Keratinocyte (primary cell): ENCODE measurements around the gene ZNF441. TPM values are rescaled to one million over a fixed set of nuclear protein-coding genes. Genes with fewer than 3 reads are reported as not detected.

Source experiments
- DNase-seq: peaks from one replicate; pipeline ENCODE4 v3.0.0-alpha.2; 2011; ENCODE audit warnings: low read depth, missing footprints, low spot score
- FAIRE-seq: peaks from 2 replicates; lab custom pipeline; 2011; peaks lifted over from hg19 to GRCh38; lab: Jason Lieb, UNC
- H2AFZ ChIP-seq: 2 replicates; pipeline ENCODE4 v1.6.0; 2012; ENCODE audit warnings: low read length, control low read depth, inconsistent platforms; ENCODE audit not compliant: control insufficient read depth
- H3K27ac ChIP-seq: 2 replicates; pipeline ENCODE4 v1.5.1; 2011; ENCODE audit warnings: low read length; ENCODE audit not compliant: control insufficient read depth, insufficient read depth
- H3K27me3 ChIP-seq: 3 replicates; pipeline ENCODE4 v1.6.0; 2011; ENCODE audit warnings: low read length; ENCODE audit not compliant: control insufficient read depth, insufficient read depth; ENCODE audit errors: extremely low read depth
- H3K36me3 ChIP-seq, 2 experiments: 2 replicates in 1 of 2; 3 replicates in 1 of 2; pipeline ENCODE4 v1.5.1; 2011; ENCODE audit warnings: low read length in 2 of 2, mild to moderate bottlenecking in 1 of 2; ENCODE audit not compliant: control insufficient read depth in 2 of 2, insufficient read depth in 2 of 2; ENCODE audit errors: extremely low read depth in 1 of 2
- H3K4me1 ChIP-seq: 3 replicates; pipeline ENCODE4 v1.5.1; 2011; ENCODE audit warnings: low read length; ENCODE audit not compliant: control insufficient read depth, insufficient read depth; ENCODE audit errors: extremely low read depth
- H3K4me2 ChIP-seq: 3 replicates; pipeline ENCODE4 v1.6.0; 2011; ENCODE audit warnings: low read depth, low read length; ENCODE audit not compliant: control insufficient read depth, insufficient read depth; ENCODE audit errors: extremely low read depth
- H3K4me3 ChIP-seq, 3 experiments: fragments of 200-600 bp in 1 of 3; sonication (generic) in 1 of 3; 2 replicates in 2 of 3; 3 replicates in 1 of 3; pipeline ENCODE4 v1.5.1; 2011 to 2016; ENCODE audit warnings: low read length in 3 of 3, mild to moderate bottlenecking in 3 of 3, control low read depth in 2 of 3, inconsistent platforms in 1 of 3, low read depth in 1 of 3, mixed read lengths in 1 of 3, mixed run types in 1 of 3, moderate library complexity in 1 of 3; ENCODE audit not compliant: control insufficient read depth in 2 of 3, insufficient read depth in 2 of 3; ENCODE audit errors: extremely low read depth in 1 of 3
- H3K79me2 ChIP-seq: 2 replicates; pipeline ENCODE4 v1.6.0; 2012; ENCODE audit warnings: low read length; ENCODE audit not compliant: control insufficient read depth, insufficient read depth
- H3K9ac ChIP-seq: 3 replicates; pipeline ENCODE4 v1.6.0; 2011; ENCODE audit warnings: low read length; ENCODE audit not compliant: control insufficient read depth, insufficient read depth; ENCODE audit errors: extremely low read depth
- H3K9me1 ChIP-seq: 3 replicates; pipeline ENCODE4 v1.6.0; 2011; ENCODE audit warnings: low read length; ENCODE audit not compliant: control insufficient read depth, insufficient read depth; ENCODE audit errors: extremely low read depth
- H3K9me3 ChIP-seq: 2 replicates; pipeline ENCODE4 v1.5.1; 2012; ENCODE audit warnings: low read depth, low read length; ENCODE audit not compliant: control insufficient read depth
- H4K20me1 ChIP-seq: 3 replicates; pipeline ENCODE4 v1.6.0; 2011; ENCODE audit warnings: low read length; ENCODE audit not compliant: control insufficient read depth, insufficient read depth; ENCODE audit errors: extremely low read depth
- EZH2 ChIP-seq: IDR thresholded peaks from one replicate; pipeline ENCODE4 v1.6.1; 2012; ENCODE audit warnings: inconsistent platforms, mild to moderate bottlenecking, low read length, moderate library complexity
- dilution Hi-C: fragments of 300-500 bp; cut with MboI; formaldehyde crosslinking; loops from one replicate; pipeline ENCODE4 v1.7.0; 2020; ENCODE audit warnings: low sequenced_read_pairs; ENCODE audit not compliant: extremely low pct_ligation_motif_present
- polyA plus RNA-seq, 5 experiments: library from polyadenylated mRNA; depleted of rRNA in 3 of 5; stranded (reverse) in 3 of 5; stranded (forward) in 1 of 5; unstranded in 1 of 5; fragments of >200 nt; gene quantifications; 1 replicate in 1 of 5; 2 replicates in 3 of 5; 3 replicates in 1 of 5; pipeline versions ENCODE4 v1.2.1 to v1.2.3, GENCODE V29; 2011 to 2012; ENCODE audit warnings: missing spikeins in 2 of 5, low read depth in 1 of 5, low replicate concordance in 1 of 5
- TF ChIP-seq, protein P1 (sequence below), 3 experiments: IDR thresholded peaks in 1 of 3; conservative IDR thresholded peaks in 1 of 3; optimal IDR thresholded peaks in 1 of 3; 2 replicates in 2 of 3; 3 replicates in 1 of 3; pipeline versions ENCODE3 to v1.5.1; 2011; ENCODE audit warnings: low read length in 3 of 3, mild to moderate bottlenecking in 3 of 3, moderate library complexity in 2 of 3, control low read depth in 1 of 3, inconsistent platforms in 1 of 3; ENCODE audit not compliant: insufficient read depth in 2 of 3; ENCODE audit errors: extremely low read depth in 1 of 3

ZNF441 gene
- polyA plus RNA-seq, 1 donor (not counting 4 experiments of a cell fraction or from before 2014, with no cell fraction given): 3.1 TPM

DNA sequence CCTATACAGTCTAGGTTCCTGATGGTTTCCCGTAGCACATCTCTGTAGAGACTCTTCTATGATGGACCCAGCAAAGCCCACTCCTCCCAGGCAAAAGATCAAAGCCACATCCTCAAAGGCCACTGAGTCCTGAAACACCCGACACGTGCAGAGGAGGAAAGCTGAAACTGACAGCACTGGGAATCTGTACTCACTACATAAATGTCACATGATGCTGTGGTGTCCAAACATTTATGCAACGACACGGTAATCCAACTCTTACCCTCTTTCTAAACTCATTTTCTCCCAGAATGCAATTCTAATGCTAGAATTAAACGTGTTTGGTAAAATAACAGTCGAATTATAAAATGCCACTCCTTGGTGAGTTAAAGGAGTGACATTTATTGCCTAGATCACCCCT is 7.0 kb upstream of the ZNF441 start:
- H4K20me1 ChIP-seq: no peaks in the 10 kb centered on the region
- FAIRE-seq: no peak
- H3K27me3 ChIP-seq: no peaks in the 10 kb centered on the region
- no peak overlapping the region for H3K4me2 ChIP-seq
- no peaks in the 10 kb centered on the region for H3K9me3 ChIP-seq
- no peaks in the 10 kb centered on the region for H3K9me1 ChIP-seq
- H2AFZ ChIP-seq: no peak overlapping the region
- H3K9ac ChIP-seq: no peak overlapping the region
- no peak overlapping the region for H3K4me3 ChIP-seq
- H3K27ac ChIP-seq: no peak overlapping the region
- TF ChIP-seq EZH2: no peak
- TF ChIP-seq, protein P1, sequence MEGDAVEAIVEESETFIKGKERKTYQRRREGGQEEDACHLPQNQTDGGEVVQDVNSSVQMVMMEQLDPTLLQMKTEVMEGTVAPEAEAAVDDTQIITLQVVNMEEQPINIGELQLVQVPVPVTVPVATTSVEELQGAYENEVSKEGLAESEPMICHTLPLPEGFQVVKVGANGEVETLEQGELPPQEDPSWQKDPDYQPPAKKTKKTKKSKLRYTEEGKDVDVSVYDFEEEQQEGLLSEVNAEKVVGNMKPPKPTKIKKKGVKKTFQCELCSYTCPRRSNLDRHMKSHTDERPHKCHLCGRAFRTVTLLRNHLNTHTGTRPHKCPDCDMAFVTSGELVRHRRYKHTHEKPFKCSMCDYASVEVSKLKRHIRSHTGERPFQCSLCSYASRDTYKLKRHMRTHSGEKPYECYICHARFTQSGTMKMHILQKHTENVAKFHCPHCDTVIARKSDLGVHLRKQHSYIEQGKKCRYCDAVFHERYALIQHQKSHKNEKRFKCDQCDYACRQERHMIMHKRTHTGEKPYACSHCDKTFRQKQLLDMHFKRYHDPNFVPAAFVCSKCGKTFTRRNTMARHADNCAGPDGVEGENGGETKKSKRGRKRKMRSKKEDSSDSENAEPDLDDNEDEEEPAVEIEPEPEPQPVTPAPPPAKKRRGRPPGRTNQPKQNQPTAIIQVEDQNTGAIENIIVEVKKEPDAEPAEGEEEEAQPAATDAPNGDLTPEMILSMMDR (optimal IDR thresholded peaks at IDR 0.05 in 1 of 3, IDR thresholded peaks at IDR 0.05 in 1 of 3, conservative IDR thresholded peaks at IDR 0.05 in 1 of 3; ENCODE audit: extremely low read depth in 1 of 3, insufficient read depth in 2 of 3, low read length in 3 of 3): no peak
- no peaks in the 10 kb centered on the region for H3K4me1 ChIP-seq
- DNase-seq: no peak
- dilution Hi-C loops: no loop called here
- H3K36me3 ChIP-seq: no peaks in the 10 kb centered on the region
- no peaks in the 10 kb centered on the region for H3K79me2 ChIP-seq

DNA sequence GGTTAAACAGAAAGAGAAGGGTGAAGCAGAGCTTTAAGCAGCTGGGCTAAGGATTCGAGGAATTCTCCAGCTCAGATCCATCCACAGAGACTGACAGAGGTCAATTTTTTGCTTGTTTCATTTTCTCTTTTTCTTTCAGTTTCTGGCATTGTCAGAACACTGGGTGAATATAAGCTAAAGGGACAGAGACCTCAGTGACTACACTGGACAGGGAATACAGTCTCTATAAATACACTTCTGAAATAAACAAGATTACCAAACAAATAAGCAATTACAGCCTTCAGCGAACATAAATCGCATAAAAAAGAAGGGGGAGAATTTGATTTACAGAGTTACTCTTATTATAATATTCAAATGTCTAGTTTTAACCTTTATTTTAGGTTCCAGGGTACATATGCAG is 3.7 kb upstream of the ZNF441 start:
- H3K4me1 ChIP-seq: peaks cover 4% of the 10 kb centered on the region
- H3K27ac ChIP-seq: no peak overlapping the region
- DNase-seq (no peak), FAIRE-seq (no peak)
- H2AFZ ChIP-seq: no peak overlapping the region
- H3K36me3 ChIP-seq: no peaks in the 10 kb centered on the region
- no peak overlapping the region for H3K4me2 ChIP-seq
- no peaks in the 10 kb centered on the region for H3K79me2 ChIP-seq
- no peak for TF ChIP-seq EZH2
- TF ChIP-seq, protein P1 (optimal IDR thresholded peaks at IDR 0.05 in 1 of 3, IDR thresholded peaks at IDR 0.05 in 1 of 3, conservative IDR thresholded peaks at IDR 0.05 in 1 of 3; ENCODE audit: extremely low read depth in 1 of 3, insufficient read depth in 2 of 3, low read length in 3 of 3): no peak
- no peaks in the 10 kb centered on the region for H3K27me3 ChIP-seq
- no peak overlapping the region for H3K4me3 ChIP-seq
- H4K20me1 ChIP-seq: no peaks in the 10 kb centered on the region
- no peaks in the 10 kb centered on the region for H3K9me1 ChIP-seq
- H3K9me3 ChIP-seq: no peaks in the 10 kb centered on the region
- H3K9ac ChIP-seq: no peak overlapping the region
- dilution Hi-C loops: no loop called here
